Measurements from ENCODE around the gene TLCD2. TPM values are rescaled to one million over a fixed set of nuclear protein-coding genes. Genes with fewer than 3 reads are reported as not detected.

The TLCD2 gene
- total and polyA plus RNA-seq, 2 of the 13 experiments (the other 11 are each of a cell fraction or from before 2014, with no cell fraction given): 0.90 to 1.1 TPM

GRCh38 chr17:1684378-1685189 lies 25.6 kb downstream of the TLCD2 start, which contains the start of gene PRPF8 (continued):
- TF ChIP-seq AGO1 (IDR thresholded peaks at IDR 0.05; ENCODE audit: low read depth, low read length, poor library complexity, severe bottlenecking) (no peak), SMARCC2 (IDR thresholded peaks at IDR 0.05) (no peak), MLX (CRISPR knock-in tag; IDR thresholded peaks at IDR 0.05) (no peak), RARA (CRISPR knock-in tag; IDR thresholded peaks at IDR 0.05) (no peak), ZMYM3 (CRISPR knock-in tag; IDR thresholded peaks at IDR 0.05) (no peak; the same call in 1 of the 2 replicates), ZNF367 (CRISPR knock-in tag; IDR thresholded peaks at IDR 0.05; ENCODE audit: borderline replicate concordance) (no peak), ZNF264 (CRISPR knock-in tag; IDR thresholded peaks at IDR 0.05) (no peak), MEIS1 (CRISPR knock-in tag; IDR thresholded peaks at IDR 0.05; ENCODE audit: borderline replicate concordance) (no peak), MTERF4 (CRISPR knock-in tag; IDR thresholded peaks at IDR 0.05) (no peak; the same call in 1 of the 2 replicates), ISX (CRISPR knock-in tag; conservative IDR thresholded peaks at IDR 0.05) (no peak; the same call in 1 of the 2 replicates), CTCF (CRISPR knock-in tag; IDR thresholded peaks at IDR 0.05) (no peak), RFXANK (CRISPR knock-in tag; IDR thresholded peaks at IDR 0.05) (no peak), PHF21A (CRISPR knock-in tag; IDR thresholded peaks at IDR 0.05) (no peak), ZHX2 (IDR thresholded peaks at IDR 0.05; ENCODE audit: low read depth) (peak; percentile 93), ZHX2 (CRISPR knock-in tag; IDR thresholded peaks at IDR 0.05; ENCODE audit: borderline replicate concordance) (no peak), ZNF329 (CRISPR knock-in tag; IDR thresholded peaks at IDR 0.05; ENCODE audit: low read depth) (no peak; the same call in 1 of the 2 replicates), SUZ12 (IDR thresholded peaks at IDR 0.05; ENCODE audit: low read depth, low read length) (no peak), ZNF260 (CRISPR knock-in tag; IDR thresholded peaks at IDR 0.05; ENCODE audit: borderline replicate concordance, low read depth) (no peak), ZNF333 (CRISPR knock-in tag; IDR thresholded peaks at IDR 0.05; ENCODE audit: borderline replicate concordance) (peak; percentile 64; the same call in 1 of the 2 replicates), SP4 (CRISPR knock-in tag; IDR thresholded peaks at IDR 0.05) (peak; percentile 95), PCBP1 (IDR thresholded peaks at IDR 0.05; ENCODE audit: borderline replicate concordance, low read depth, low read length) (no peak)

All from HepG2 (cell line).